ENCODE results near the gene KCNB1.

- no peak for TF ChIP-seq POLR2A (IDR thresholded peaks at IDR 0.05)
- TF ChIP-seq, protein P1, sequence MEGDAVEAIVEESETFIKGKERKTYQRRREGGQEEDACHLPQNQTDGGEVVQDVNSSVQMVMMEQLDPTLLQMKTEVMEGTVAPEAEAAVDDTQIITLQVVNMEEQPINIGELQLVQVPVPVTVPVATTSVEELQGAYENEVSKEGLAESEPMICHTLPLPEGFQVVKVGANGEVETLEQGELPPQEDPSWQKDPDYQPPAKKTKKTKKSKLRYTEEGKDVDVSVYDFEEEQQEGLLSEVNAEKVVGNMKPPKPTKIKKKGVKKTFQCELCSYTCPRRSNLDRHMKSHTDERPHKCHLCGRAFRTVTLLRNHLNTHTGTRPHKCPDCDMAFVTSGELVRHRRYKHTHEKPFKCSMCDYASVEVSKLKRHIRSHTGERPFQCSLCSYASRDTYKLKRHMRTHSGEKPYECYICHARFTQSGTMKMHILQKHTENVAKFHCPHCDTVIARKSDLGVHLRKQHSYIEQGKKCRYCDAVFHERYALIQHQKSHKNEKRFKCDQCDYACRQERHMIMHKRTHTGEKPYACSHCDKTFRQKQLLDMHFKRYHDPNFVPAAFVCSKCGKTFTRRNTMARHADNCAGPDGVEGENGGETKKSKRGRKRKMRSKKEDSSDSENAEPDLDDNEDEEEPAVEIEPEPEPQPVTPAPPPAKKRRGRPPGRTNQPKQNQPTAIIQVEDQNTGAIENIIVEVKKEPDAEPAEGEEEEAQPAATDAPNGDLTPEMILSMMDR (IDR thresholded peaks at IDR 0.05) = no peak
These were observed 129.1 kb downstream of the KCNB1 start for GRCh38 chr20:49353348-49353747.

All from uterus (tissue), 2 donors.